A673 (cell line): Measurements from ENCODE around the gene RAB11A. TPM values are rescaled to one million over a fixed set of nuclear protein-coding genes. Genes with fewer than 3 reads are reported as not detected.

Source experiments
- BruUV-seq: library from RNA; stranded (reverse); fragments of 400-500 nt; replicated peaks from 2 replicates; lab custom pipeline; 2021; lab: Mats Ljungman, UMichigan
- CTCF ChIA-PET: fragments of 300-600 bp; sonication (Branson Sonifier 250); formaldehyde crosslinking; loops from one replicate; lab custom pipeline; 2022; ENCODE audit warnings: antibody characterized with exemption; lab: Charles Lee
- POLR2A ChIA-PET: fragments of 300-600 bp; sonication (Branson Sonifier 250); formaldehyde crosslinking; loops from one replicate; lab custom pipeline; 2022; ENCODE audit warnings: antibody characterized with exemption; ENCODE audit not compliant: low non-redundant PET; lab: Charles Lee
- DNase-seq: peaks from one replicate; pipeline ENCODE4 v3.0.0-alpha.2; 2015; ENCODE audit warnings: low spot score
- H3K27ac ChIP-seq: fragments of 200-600 bp; sonication (generic); 2 replicates; pipeline ENCODE4 v1.5.1; 2016; ENCODE audit warnings: mixed run types, low read depth, mild to moderate bottlenecking, mixed read lengths, antibody characterized with exemption, low read length; ENCODE audit not compliant: poor library complexity, severe bottlenecking
- H3K27me3 ChIP-seq: fragments of 200-600 bp; sonication (generic); replicated peaks from 2 replicates; pipeline ENCODE4 v1.6.1; 2017; ENCODE audit warnings: mixed run types, low read depth, mild to moderate bottlenecking, mixed read lengths, antibody characterized with exemption, low read length; ENCODE audit not compliant: insufficient read depth, poor library complexity
- H3K36me3 ChIP-seq: fragments of 200-600 bp; sonication (generic); 2 replicates; pipeline ENCODE4 v1.6.1; 2016; ENCODE audit warnings: mixed run types, mild to moderate bottlenecking, mixed read lengths, antibody characterized with exemption, low read length; ENCODE audit not compliant: insufficient read depth, poor library complexity, severe bottlenecking
- H3K4me1 ChIP-seq: fragments of 200-600 bp; sonication (generic); 2 replicates; pipeline ENCODE4 v1.6.1; 2017; ENCODE audit warnings: mixed run types, mild to moderate bottlenecking, mixed read lengths, antibody characterized with exemption, low read length; ENCODE audit not compliant: insufficient read depth, poor library complexity, severe bottlenecking
- H3K4me3 ChIP-seq: fragments of 200-600 bp; sonication (generic); 2 replicates; pipeline ENCODE4 v1.5.1; 2016; ENCODE audit warnings: low read depth, mixed run types, mild to moderate bottlenecking, mixed read lengths, low read length; ENCODE audit not compliant: poor library complexity, severe bottlenecking
- H3K9me3 ChIP-seq: fragments of 200-600 bp; sonication (generic); 2 replicates; pipeline ENCODE4 v1.6.1; 2016; ENCODE audit warnings: mixed run types, low read depth, mild to moderate bottlenecking, mixed read lengths, antibody characterized with exemption, low read length; ENCODE audit not compliant: poor library complexity, severe bottlenecking
- CTCF ChIP-seq: fragments of 300-800, 200-600 bp; sonication (generic); conservative IDR thresholded peaks from 2 replicates; pipeline ENCODE4 v1.5.1; 2017; ENCODE audit warnings: low read depth, mild to moderate bottlenecking, antibody characterized with exemption, low read length, moderate library complexity, mixed read lengths
- EZH2 ChIP-seq: fragments of 200-600 bp; sonication (generic); IDR thresholded peaks from 2 replicates; pipeline ENCODE4 v1.6.1; 2017; ENCODE audit warnings: borderline replicate concordance, low read depth, mild to moderate bottlenecking, mixed read lengths, antibody characterized with exemption, low read length; ENCODE audit not compliant: poor library complexity, severe bottlenecking
- intact Hi-C: fragments of 100-400 bp; cut with micrococcal nuclease; formaldehyde crosslinking; loops from one replicate; pipeline ENCODE4 v1.10.0; 2022; ENCODE audit not compliant: unreplicated experiment
- total RNA-seq: library from RNA; stranded (reverse); gene quantifications from 2 replicates; pipeline ENCODE4 v1.2.3, GENCODE V29; 2021

RAB11A gene
- total RNA-seq, 1 experiment from 2014 or later, result 227 TPM

GRCh38 chr15:65873256-65873655 is 4.0 kb downstream of the RAB11A start:
- intact Hi-C loops, result no loop called here
- TF ChIP-seq CTCF (no peak), EZH2 (no peak)
- no TSS peak for BruUV-seq
- no peak overlapping the region for H3K4me3 ChIP-seq
- no peak overlapping the region for H3K27ac ChIP-seq
- H3K4me1 ChIP-seq, result peaks cover 12% of the 10 kb centered on the region
- H3K27me3 ChIP-seq, result no peaks in the 10 kb centered on the region
- no peak for DNase-seq
- no peaks in the 10 kb centered on the region for H3K9me3 ChIP-seq
- POLR2A ChIA-PET, result no interaction called here
- H3K36me3 ChIP-seq, result peaks cover 30% of the 10 kb centered on the region
- CTCF ChIA-PET, result no interaction called here

GRCh38 chr15:65875458-65875857 is 6.2 kb downstream of the RAB11A start:
- Histone ChIP-seq H3K4me3 (no peak overlapping the region), H3K27me3 (no peaks in the 10 kb centered on the region), H3K9me3 (no peaks in the 10 kb centered on the region), H3K36me3 (peaks cover 52% of the 10 kb centered on the region), H3K4me1 (peaks cover 12% of the 10 kb centered on the region), H3K27ac (no peak overlapping the region)
- no TSS peak for BruUV-seq
- intact Hi-C loops, result no loop called here
- no peak for DNase-seq
- ChIA-PET POLR2A (no interaction called here), CTCF (no interaction called here)
- TF ChIP-seq CTCF (no peak), EZH2 (no peak)

GRCh38 chr15:65877749-65878148 is 8.5 kb downstream of the RAB11A start:
- intact Hi-C loops, result no loop called here
- no peaks in the 10 kb centered on the region for H3K4me1 ChIP-seq
- H3K27ac ChIP-seq, result no peak overlapping the region
- no TSS peak for BruUV-seq
- H3K27me3 ChIP-seq, result no peaks in the 10 kb centered on the region
- no peak for TF ChIP-seq CTCF
- no peak for TF ChIP-seq EZH2
- H3K36me3 ChIP-seq, result peaks cover 59% of the 10 kb centered on the region
- DNase-seq, result no peak
- no peak overlapping the region for H3K4me3 ChIP-seq
- ChIA-PET POLR2A (no interaction called here), CTCF (no interaction called here)
- H3K9me3 ChIP-seq, result no peaks in the 10 kb centered on the region
